Measurements from ENCODE around the gene SORL1.

SORL1 gene

DNA sequence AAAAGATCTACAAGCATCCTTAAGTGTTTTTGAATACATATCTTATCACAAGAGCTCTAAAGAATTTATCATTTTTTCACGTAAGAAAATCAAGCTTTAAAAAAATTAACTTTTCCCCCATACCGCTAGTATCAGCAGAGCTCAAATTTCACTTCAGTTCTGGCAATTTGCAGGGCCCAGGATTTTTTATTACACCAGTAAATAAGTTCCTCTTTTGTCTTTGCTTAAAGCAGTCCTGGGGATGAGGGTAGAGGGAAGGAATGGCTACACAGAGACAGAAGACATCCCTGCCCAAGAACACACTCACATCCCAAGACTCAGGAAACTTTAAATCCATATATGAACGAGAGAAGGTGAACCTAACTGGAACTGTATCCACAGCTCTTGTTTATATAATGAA is 22.6 kb upstream of the SORL1 start:
- Histone ChIP-seq H3K9ac (ENCODE audit: low read depth in 1 of 2, low read length in 2 of 2) (no peak overlapping the region), H3K27me3 (ENCODE audit: control insufficient read depth in 1 of 2, insufficient read depth in 2 of 2, low read length in 2 of 2) (peaks cover 3 to 4% of the 10 kb centered on the region in 2 donors), H3K4me3 (ENCODE audit: low read depth in 1 of 2, low read length in 2 of 2) (no peak overlapping the region), H3K27ac (ENCODE audit: low read depth, low read length) (no peak overlapping the region), H3K9me3 (ENCODE audit: control insufficient read depth in 1 of 2, low read length in 2 of 2) (no peaks in the 10 kb centered on the region), H3K4me1 (ENCODE audit: control insufficient read depth in 1 of 2, insufficient read depth in 2 of 2, low read length in 2 of 2) (peaks cover 4 to 14% of the 10 kb centered on the region in 2 donors), H3K36me3 (ENCODE audit: control insufficient read depth in 1 of 2, insufficient read depth in 2 of 2, low read length in 2 of 2) (no peaks in the 10 kb centered on the region)

DNA sequence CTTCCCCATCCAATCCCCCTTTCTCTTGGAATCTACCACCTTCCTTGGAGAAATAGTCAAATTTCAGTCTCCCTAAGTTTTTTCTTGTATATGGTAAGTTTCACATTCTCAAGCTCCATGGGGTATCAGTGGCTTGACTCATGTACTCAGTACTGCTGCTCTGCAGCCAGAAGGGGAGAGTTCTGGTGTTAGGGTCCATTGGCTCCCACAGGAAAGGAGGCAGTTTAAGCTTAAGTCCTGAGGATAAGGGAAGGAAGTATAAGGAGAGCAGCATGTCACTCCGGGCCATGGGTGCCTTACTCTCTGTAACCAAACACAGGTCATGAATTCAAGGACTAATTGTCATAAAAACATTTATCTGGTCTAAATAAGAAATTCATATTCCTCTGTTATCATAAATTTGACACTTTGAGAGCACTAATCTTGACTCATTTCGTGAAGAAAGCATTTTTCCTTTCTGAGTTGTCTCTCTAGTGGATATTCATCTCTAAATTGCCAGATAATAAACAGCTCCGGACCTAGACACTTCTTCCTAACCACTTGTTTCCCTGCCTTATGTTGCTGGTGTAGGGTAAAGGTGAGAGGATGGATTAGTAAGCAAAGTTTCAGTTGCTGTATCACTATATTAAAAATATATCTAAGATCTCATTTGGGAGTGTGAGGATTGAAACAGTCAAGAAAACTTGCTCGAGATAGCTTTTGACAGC is 20.1 kb upstream of the SORL1 start:
- H3K4me3 ChIP-seq (ENCODE audit: low read depth in 1 of 2, low read length in 2 of 2): no peak overlapping the region
- no peaks in the 10 kb centered on the region for H3K36me3 ChIP-seq (ENCODE audit: control insufficient read depth in 1 of 2, insufficient read depth in 2 of 2, low read length in 2 of 2)
- no peak overlapping the region for H3K27ac ChIP-seq (ENCODE audit: low read depth, low read length)
- H3K9ac ChIP-seq (ENCODE audit: low read depth in 1 of 2, low read length in 2 of 2): no peak overlapping the region
- no peaks in the 10 kb centered on the region for H3K27me3 ChIP-seq (ENCODE audit: control insufficient read depth in 1 of 2, insufficient read depth in 2 of 2, low read length in 2 of 2)
- peaks cover under 1 to 10% of the 10 kb centered on the region in 2 donors for H3K4me1 ChIP-seq (ENCODE audit: control insufficient read depth in 1 of 2, insufficient read depth in 2 of 2, low read length in 2 of 2)
- H3K9me3 ChIP-seq (ENCODE audit: control insufficient read depth in 1 of 2, low read length in 2 of 2): no peaks in the 10 kb centered on the region

DNA sequence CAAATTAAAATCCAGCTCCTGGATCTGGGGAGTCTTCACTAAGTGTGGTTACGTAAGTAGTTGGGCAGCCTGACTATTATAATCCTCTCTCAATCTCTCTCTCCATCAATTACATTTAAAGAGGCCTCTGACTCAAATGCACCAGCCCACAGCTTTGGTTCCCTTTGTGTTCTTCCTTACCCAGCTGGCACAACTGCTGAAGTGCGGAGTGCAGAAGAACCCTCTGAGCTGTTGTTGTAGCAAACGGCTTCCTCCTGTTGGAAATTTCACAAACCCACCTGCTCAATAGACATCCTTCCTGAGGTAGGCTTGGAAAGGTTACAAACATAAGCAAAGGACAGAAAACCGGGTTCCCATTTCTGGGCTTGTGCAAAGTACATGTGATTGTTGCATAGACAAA is 17.0 kb upstream of the SORL1 start:
- Histone ChIP-seq H3K4me3 (ENCODE audit: low read depth in 1 of 2, low read length in 2 of 2) (no peak overlapping the region), H3K36me3 (ENCODE audit: control insufficient read depth in 1 of 2, insufficient read depth in 2 of 2, low read length in 2 of 2) (no peaks in the 10 kb centered on the region), H3K27me3 (ENCODE audit: control insufficient read depth in 1 of 2, insufficient read depth in 2 of 2, low read length in 2 of 2) (no peaks in the 10 kb centered on the region), H3K9ac (ENCODE audit: low read depth in 1 of 2, low read length in 2 of 2) (no peak overlapping the region), H3K27ac (ENCODE audit: low read depth, low read length) (no peak overlapping the region), H3K4me1 (ENCODE audit: control insufficient read depth in 1 of 2, insufficient read depth in 2 of 2, low read length in 2 of 2) (peaks cover 0 to 5% of the 10 kb centered on the region in 2 donors), H3K9me3 (ENCODE audit: control insufficient read depth in 1 of 2, low read length in 2 of 2) (no peaks in the 10 kb centered on the region)

DNA sequence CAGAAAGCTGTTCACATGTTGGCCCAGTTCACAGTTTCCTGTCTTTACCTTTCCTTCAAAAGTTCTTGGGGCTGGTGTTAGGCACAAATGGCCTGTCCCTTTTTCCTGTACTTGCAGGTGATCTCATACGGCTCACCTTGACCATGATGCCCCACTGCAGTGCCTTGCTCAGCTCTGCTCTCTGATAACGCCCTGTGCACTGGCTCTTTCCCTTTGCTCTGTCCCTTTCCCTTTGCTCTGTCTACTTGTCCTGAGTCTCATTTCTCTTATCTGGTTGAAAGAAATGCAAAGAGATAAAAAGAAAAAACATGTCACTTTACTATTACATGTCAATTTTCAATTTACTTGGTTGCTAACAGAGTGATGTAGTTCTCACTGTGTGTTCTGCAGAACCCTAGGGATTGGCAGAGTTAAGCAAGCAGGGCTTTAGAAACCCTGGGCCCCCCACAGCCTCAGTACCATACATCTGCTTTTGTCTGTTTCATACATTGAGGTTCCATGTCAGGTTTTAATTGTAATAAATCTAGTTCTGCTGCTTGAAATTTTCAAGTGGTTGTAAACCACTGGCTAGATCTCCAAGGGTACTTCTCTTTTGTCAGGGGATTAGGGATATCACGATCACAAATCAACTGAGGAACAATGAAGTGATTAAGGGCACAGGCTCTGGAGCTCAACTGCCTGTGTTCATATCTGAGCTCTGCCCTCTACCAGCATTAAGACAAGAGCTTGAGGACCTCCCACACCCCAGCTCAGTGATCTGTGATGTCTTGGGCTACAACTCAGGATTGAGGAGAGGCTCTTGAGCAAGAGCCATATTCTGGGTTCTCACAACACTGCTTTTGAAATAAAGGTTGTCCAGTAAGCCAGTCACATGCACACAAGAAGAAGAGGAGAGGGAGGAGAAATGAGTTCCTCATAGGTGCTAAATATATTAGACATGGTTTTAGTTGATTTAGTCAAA is 16.3 kb upstream of the SORL1 start:
- H3K4me3 ChIP-seq (ENCODE audit: low read depth in 1 of 2, low read length in 2 of 2): no peak overlapping the region
- no peak overlapping the region for H3K9ac ChIP-seq (ENCODE audit: low read depth in 1 of 2, low read length in 2 of 2)
- no peak overlapping the region for H3K27ac ChIP-seq (ENCODE audit: low read depth, low read length)
- no peaks in the 10 kb centered on the region for H3K9me3 ChIP-seq (ENCODE audit: control insufficient read depth in 1 of 2, low read length in 2 of 2)
- H3K36me3 ChIP-seq (ENCODE audit: control insufficient read depth in 1 of 2, insufficient read depth in 2 of 2, low read length in 2 of 2): no peaks in the 10 kb centered on the region
- peaks cover 0 to 5% of the 10 kb centered on the region in 2 donors for H3K4me1 ChIP-seq (ENCODE audit: control insufficient read depth in 1 of 2, insufficient read depth in 2 of 2, low read length in 2 of 2)
- no peaks in the 10 kb centered on the region for H3K27me3 ChIP-seq (ENCODE audit: control insufficient read depth in 1 of 2, insufficient read depth in 2 of 2, low read length in 2 of 2)

DNA sequence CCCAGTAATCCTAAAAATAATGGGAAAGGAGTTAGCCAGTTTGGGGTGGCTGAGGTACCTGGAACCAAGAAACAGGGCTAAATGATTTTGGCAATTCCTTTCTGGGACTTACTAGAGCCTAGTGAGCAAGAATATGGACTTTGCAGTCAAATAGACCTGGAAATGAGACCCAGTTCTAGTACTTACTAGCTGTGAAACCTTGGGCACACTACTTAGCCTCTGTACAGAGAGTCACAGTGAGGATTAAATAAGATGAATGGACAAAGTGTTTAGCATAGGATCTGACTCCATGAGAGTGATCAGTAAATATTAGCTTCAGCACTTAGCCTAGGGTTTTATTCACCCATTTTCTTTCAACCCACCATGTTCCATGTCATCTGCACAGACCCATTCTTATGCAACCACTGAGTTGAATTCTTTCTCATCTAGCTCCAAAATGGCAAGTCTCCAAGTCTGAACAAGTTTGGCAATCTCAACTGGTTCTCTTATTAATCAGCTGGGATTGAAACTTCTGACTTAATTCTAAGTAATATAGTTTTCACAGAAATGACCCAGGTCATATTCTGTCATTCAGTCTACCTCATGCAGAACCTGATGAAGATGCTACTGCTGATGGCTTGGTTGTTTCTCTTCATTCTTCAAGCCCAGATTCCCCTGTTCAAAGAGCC is 15.0 kb upstream of the SORL1 start:
- H3K4me3 ChIP-seq (ENCODE audit: low read depth in 1 of 2, low read length in 2 of 2): no peak overlapping the region
- no peaks in the 10 kb centered on the region for H3K27me3 ChIP-seq (ENCODE audit: control insufficient read depth in 1 of 2, insufficient read depth in 2 of 2, low read length in 2 of 2)
- no peak overlapping the region for H3K9ac ChIP-seq (ENCODE audit: low read depth in 1 of 2, low read length in 2 of 2)
- no peaks in the 10 kb centered on the region for H3K36me3 ChIP-seq (ENCODE audit: control insufficient read depth in 1 of 2, insufficient read depth in 2 of 2, low read length in 2 of 2)
- peaks cover 0 to 5% of the 10 kb centered on the region in 2 donors for H3K4me1 ChIP-seq (ENCODE audit: control insufficient read depth in 1 of 2, insufficient read depth in 2 of 2, low read length in 2 of 2)
- no peak overlapping the region for H3K27ac ChIP-seq (ENCODE audit: low read depth, low read length)
- H3K9me3 ChIP-seq (ENCODE audit: control insufficient read depth in 1 of 2, low read length in 2 of 2): no peaks in the 10 kb centered on the region

DNA sequence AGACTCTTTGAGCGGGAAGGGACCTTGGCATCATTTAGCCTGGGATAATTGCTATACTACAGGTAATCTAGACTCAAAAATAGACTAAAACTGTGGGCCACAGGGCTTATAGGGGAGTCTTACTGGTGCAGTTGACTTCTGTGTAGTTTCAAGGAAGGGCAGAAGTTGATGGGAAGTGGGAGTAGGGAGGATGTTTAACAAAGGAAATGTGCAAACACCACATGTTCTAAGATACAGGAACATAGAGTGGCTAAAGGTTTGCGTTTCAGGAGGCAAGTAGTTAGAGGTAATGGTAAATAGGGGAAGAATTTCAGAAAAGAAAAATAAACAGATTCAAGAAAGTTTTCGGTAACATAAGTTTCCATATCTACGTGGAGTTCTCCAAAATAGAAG is 14.4 kb upstream of the SORL1 start:
- no peaks in the 10 kb centered on the region for H3K27me3 ChIP-seq (ENCODE audit: control insufficient read depth in 1 of 2, insufficient read depth in 2 of 2, low read length in 2 of 2)
- no peaks in the 10 kb centered on the region for H3K36me3 ChIP-seq (ENCODE audit: control insufficient read depth in 1 of 2, insufficient read depth in 2 of 2, low read length in 2 of 2)
- H3K4me1 ChIP-seq (ENCODE audit: control insufficient read depth in 1 of 2, insufficient read depth in 2 of 2, low read length in 2 of 2): peaks cover 0 to 5% of the 10 kb centered on the region in 2 donors
- no peak overlapping the region for H3K4me3 ChIP-seq (ENCODE audit: low read depth in 1 of 2, low read length in 2 of 2)
- H3K9ac ChIP-seq (ENCODE audit: low read depth in 1 of 2, low read length in 2 of 2): no peak overlapping the region
- H3K9me3 ChIP-seq (ENCODE audit: control insufficient read depth in 1 of 2, low read length in 2 of 2): no peaks in the 10 kb centered on the region
- no peak overlapping the region for H3K27ac ChIP-seq (ENCODE audit: low read depth, low read length)

DNA sequence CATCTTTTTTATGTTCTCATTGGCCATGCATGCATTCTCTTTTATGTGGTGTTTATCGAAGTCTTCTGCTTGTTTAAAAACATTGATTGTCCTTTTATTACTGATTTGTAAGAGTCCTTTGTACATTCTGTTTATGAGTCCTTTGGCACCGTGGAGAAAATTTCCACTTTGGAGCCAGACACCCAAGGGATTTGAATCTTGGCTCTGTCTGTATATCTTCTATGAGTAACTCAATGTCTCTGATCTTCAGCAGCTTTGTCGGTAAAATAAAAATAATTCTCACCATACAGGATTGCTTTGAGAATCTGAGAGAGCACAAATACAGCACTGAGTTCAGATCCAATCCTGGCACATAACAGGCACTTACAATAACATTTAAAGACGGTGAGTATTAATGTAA is 12.8 kb upstream of the SORL1 start:
- no peak overlapping the region for H3K27ac ChIP-seq (ENCODE audit: low read depth, low read length)
- H3K9me3 ChIP-seq (ENCODE audit: control insufficient read depth in 1 of 2, low read length in 2 of 2): no peaks in the 10 kb centered on the region
- H3K27me3 ChIP-seq (ENCODE audit: control insufficient read depth in 1 of 2, insufficient read depth in 2 of 2, low read length in 2 of 2): no peaks in the 10 kb centered on the region
- H3K4me3 ChIP-seq (ENCODE audit: low read depth in 1 of 2, low read length in 2 of 2): no peak overlapping the region
- H3K9ac ChIP-seq (ENCODE audit: low read depth in 1 of 2, low read length in 2 of 2): no peak overlapping the region
- H3K4me1 ChIP-seq (ENCODE audit: control insufficient read depth in 1 of 2, insufficient read depth in 2 of 2, low read length in 2 of 2): no peaks in the 10 kb centered on the region
- H3K36me3 ChIP-seq (ENCODE audit: control insufficient read depth in 1 of 2, insufficient read depth in 2 of 2, low read length in 2 of 2): no peaks in the 10 kb centered on the region

DNA sequence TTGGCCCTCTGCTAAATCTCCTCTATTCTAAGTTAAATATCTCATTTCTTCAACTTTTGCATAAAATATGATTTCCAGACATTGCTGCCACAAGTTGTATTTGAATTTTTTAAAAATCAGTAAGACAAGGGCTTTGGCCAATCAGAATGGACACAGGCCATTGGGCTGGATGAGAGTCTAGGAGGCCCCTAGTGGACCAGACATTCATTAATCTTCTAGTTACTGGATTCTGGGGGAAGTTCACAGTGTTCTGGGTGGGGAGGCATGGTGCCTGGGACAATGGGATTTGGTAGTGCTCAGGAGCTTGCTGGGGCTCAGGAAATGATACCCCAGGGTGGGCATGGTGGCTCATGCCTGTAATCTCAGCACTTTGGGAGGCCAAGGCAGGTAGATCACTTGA is 12.4 kb upstream of the SORL1 start:
- Histone ChIP-seq H3K9ac (ENCODE audit: low read depth in 1 of 2, low read length in 2 of 2) (no peak overlapping the region), H3K9me3 (ENCODE audit: control insufficient read depth in 1 of 2, low read length in 2 of 2) (no peaks in the 10 kb centered on the region), H3K4me3 (ENCODE audit: low read depth in 1 of 2, low read length in 2 of 2) (no peak overlapping the region), H3K4me1 (ENCODE audit: control insufficient read depth in 1 of 2, insufficient read depth in 2 of 2, low read length in 2 of 2) (no peaks in the 10 kb centered on the region), H3K27me3 (ENCODE audit: control insufficient read depth in 1 of 2, insufficient read depth in 2 of 2, low read length in 2 of 2) (no peaks in the 10 kb centered on the region), H3K27ac (ENCODE audit: low read depth, low read length) (no peak overlapping the region), H3K36me3 (ENCODE audit: control insufficient read depth in 1 of 2, insufficient read depth in 2 of 2, low read length in 2 of 2) (no peaks in the 10 kb centered on the region)

DNA sequence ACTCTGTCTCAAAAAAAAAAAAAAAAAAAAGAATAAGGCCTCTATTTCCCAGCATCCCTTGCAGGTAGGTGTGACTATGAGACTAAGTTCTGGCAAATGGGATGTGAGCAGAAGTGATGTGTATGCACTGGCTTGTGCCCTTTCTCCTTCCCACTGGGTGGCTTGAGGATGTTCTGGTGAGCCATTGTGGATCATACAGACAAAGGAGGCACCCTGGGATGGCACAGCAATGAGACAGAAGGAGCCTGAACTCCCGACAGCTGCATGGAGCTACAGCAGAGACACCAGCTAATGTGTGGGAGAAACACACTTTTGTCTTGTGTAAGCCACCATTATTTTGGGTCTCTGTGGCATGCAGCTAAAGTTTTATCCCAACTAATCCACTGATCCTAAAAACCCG is 10.6 kb upstream of the SORL1 start:
- Histone ChIP-seq H3K27ac (ENCODE audit: low read depth, low read length) (no peak overlapping the region), H3K9me3 (ENCODE audit: control insufficient read depth in 1 of 2, low read length in 2 of 2) (no peaks in the 10 kb centered on the region), H3K9ac (ENCODE audit: low read depth in 1 of 2, low read length in 2 of 2) (no peak overlapping the region), H3K4me3 (ENCODE audit: low read depth in 1 of 2, low read length in 2 of 2) (no peak overlapping the region), H3K36me3 (ENCODE audit: control insufficient read depth in 1 of 2, insufficient read depth in 2 of 2, low read length in 2 of 2) (no peaks in the 10 kb centered on the region), H3K4me1 (ENCODE audit: control insufficient read depth in 1 of 2, insufficient read depth in 2 of 2, low read length in 2 of 2) (peaks cover 4 to 12% of the 10 kb centered on the region in 2 donors), H3K27me3 (ENCODE audit: control insufficient read depth in 1 of 2, insufficient read depth in 2 of 2, low read length in 2 of 2) (no peaks in the 10 kb centered on the region)

All from duodenal mucosa (tissue), 2 donors.